Nucleus accumbens (tissue), 56 donors: Measurements from ENCODE around the gene EFCAB8.
"Not testable (repeated sequence)": the region's sequence is repeated elsewhere in the genome, so short reads cannot be mapped to it uniquely, and the experiment has no call there.

Experiments
- DNase-seq, 56 donors: peaks; one replicate each; lab custom pipeline; 2025; lab: John Stamatoyannopoulos, UW

The EFCAB8 gene

DNA sequence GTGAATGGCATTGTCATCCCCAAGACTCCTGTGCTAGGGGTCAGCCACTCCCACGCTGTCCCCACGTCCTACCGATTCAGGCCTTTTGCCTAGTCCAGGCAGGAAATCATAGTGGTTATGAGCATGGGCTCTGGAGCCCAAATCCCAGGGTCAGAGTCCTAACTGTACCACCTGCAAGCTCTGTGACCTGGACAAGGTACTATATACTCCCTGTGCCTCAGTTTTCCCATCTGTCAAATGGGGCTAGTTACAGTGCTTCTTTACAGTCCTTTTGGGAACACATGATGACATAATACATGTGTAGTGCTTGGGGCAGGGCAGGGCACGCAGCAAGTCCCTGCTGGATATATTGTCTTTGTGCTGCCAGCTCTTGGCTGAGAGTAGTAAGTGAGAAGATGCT lies 27.2 kb downstream of the EFCAB8 start:
- DNase-seq = no peak

DNA sequence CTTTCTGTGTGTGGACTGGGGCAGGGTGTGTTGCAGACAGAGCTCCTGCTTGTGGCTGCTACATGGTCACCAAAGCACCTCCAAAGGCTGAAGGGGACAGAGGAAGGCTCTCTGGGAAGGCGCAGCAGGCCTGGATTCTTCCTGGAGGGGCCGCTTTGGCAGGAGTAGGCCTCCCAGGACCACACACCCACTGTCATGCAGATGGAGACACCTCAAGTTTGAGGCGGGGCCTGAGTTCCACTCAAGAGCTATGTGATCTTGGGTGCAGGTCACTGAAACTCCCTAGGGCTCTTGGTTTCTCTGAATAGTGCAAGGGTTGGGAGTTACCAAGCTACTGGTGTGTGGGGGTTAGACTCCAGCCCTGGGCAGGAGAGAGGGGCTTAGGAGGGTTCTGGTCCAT lies 27.9 kb downstream of the EFCAB8 start:
- DNase-seq = no peak

DNA sequence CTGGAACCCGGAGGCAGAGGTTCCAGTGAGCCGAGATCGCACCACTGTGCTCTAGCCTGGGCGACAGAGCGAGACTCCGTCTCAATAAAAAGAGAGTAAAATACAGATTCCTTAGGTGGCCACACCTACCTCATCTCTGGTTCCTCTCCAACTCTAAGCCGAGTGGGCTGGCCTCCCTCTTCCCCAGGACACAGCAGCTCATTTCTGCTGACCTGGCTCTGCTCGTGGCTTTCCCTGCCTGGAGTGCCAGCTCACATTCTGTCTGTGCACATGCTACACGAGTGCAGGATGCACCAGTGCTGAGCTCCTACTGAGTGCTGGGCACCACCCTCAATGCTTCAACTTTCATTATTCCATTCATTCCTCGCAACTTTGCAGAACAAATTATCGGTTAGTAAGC lies 28.8 kb downstream of the EFCAB8 start:
- DNase-seq = no peak

DNA sequence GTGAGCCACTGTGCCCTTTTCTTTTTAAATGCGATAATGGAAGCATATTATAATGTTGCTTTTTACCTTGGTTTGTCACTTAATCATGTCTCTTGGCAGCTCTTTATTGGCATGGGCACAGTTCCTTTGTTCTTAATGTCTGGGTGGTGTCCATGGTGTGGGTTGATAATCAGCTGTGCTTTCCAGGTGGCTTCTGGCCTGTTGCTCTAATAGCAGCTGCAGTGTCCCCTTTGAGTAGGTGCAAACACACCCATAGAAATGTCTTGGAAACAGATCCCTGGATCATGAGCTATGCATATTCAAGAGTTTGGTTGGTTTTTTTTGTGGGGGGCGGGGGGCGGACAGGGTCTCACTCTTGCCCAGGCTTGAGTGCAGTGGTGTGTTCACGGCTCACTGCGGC lies 29.9 kb downstream of the EFCAB8 start:
- DNase-seq = no peak

DNA sequence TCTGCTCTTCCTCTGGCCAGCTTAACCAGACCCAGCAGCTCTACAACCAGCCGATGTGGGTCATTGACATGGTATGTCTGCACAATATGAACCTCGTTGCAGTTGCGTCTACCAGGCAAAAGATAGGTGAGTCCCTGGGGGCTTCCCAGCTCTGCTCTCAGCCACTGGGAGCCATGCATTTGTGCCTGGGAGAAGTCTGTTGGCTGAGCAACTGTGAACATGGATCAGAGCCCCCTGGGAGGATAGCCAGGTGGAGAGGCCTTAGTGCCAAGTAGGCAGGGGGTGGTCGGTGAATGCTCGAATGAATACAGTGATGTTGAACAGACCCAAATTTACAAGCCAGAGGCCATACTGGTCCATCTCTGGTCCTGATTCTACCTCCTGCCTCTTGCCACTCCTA lies 30.6 kb downstream of the EFCAB8 start:
- no peak for DNase-seq

DNA sequence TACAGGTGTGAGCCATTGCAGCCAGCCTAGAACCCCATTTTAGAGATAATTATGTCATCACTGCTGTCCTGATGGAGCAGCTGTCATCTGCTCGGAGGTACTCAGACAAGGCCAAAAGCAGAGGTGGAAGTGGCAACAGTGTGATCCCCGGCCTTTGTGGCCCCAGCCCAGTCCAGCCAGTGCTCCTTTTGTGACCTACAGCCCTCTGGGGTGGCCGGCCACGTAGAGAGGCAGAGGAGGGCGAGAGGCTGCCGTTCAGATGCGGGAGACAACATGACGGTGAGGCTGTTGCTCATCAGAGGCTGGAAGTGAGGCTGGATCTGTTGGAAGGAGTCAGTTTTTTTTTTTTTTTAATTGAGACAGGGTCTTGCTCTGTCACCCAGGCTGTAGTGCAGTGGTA lies 32.8 kb downstream of the EFCAB8 start:
- no peak for DNase-seq

DNA sequence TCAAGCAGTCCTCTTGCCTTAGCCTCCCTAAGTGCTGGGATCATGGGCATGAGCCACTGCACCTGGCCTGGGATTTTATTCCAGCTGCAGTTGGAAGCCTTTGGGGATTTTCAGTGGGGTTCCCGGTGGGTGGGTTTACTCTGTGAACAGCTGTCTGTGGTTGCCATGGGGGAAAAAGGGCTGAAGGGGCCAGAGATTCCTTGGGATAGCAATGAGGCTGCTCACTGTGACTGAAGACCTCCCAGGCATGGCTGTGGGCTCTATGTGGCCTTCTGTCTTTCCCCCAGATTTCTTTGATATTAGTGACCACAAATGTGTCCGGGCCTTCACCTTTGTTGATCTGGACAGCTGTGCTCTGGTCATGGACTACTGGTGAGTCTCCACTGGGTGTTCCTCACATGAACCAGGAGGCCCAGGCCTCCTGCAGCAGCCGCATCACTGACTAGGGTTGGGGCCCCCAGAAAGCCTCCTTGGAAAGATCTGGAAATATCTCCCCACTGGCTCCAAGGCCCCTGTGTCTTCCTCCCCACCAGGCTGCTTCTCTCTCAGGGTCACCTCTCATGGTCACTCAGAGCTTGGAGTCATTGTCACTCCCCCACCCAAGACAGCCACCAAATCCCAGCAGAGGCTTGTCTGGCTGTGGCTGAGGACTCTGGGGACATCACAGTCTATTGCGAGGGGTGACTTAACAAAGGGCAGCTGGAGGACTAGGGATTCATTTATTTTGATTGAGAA lies 33.4 kb downstream of the EFCAB8 start:
- no peak for DNase-seq

DNA sequence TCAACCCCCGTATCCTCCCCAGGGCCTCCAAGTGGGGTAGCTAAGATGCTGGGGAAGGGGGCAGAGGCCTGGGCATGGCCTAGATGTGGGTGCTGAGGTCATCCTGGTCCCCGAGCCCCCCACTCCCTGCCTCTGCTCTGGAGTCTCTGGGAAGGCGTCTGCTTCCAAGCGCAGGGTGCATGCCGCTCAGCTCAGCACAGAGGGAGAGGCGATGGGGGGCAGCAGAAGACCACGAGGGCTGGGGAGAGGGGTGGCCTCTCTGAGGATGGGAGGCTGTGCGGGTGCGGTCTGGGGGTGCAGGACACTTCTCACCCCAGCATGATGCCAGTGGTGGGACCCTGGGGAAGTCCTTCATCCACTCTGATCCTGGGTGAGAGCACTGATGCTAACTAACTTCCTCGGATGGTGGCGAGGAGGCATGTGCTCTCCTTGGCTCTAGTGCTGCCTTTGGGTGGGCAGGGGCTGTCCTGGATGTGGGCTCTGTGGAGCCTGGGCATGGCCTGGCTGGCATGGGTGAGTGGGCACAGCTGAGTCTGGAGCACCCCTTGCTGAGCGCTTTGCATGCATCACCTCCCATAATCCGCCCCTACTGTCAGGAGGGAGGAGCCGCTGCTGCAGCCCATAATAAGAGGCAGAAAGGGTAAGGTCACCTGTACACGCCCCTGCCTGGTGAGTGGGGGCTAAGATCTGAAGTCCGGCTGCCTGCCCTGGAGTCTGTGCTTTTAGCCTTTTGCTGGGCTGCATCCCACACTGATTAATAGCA lies 34.7 kb downstream of the EFCAB8 start:
- no peak for DNase-seq

DNA sequence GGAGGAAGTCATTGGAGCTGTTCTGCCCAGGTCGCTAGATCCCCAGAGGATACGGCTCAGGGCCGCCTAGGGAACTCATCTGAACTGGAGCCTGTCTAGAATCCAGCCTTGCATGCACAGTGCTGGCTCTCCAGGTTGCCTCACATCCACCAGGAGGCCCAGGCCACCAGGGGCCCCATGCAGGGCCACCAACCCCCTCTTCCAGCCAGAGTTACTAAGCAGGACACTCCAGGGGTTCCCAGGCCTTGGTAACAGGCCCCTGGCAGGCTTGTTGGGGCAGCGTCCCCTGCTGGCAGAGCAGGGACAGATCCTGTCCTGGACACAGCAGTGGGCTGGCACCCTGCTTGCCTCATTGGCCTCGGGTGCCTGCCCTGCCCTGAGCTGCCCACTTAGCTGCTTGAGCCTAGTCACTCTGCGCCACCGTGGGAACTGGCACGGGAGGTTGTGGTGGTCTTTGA lies 35.3 kb downstream of the EFCAB8 start:
- peak in 1 of 56 donors; percentile 3 for DNase-seq

DNA sequence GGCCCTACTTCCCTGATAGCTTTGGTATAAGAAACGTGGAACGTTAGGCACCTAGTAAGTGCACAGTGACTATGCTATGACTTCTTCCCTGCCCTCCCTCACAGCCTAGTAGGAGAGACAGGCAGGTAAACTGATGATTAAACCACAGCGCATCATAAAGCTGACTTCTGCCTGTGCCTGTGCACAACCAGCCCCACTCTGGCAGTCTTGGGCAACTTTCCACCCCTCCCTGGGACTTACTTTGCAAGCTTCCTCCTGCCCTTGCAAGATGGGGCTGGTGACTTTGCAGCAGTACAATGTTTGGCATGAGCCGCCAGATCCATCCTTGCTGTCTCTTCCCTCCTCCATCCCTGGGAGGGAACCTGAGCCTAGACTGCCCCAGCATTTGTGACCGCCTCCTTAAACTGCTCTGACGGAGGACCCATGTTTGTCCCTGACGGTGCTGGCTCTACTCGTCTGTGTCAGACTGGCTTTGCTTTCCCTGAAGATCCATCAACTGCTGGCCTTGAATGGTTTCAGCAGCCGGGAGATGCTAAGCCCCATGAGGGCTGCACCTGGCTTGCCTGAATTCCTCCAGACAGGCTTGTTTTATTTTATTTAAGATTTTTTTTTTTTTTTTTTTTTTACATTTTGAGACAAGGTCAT lies 36.1 kb downstream of the EFCAB8 start:
- no peak for DNase-seq

DNA sequence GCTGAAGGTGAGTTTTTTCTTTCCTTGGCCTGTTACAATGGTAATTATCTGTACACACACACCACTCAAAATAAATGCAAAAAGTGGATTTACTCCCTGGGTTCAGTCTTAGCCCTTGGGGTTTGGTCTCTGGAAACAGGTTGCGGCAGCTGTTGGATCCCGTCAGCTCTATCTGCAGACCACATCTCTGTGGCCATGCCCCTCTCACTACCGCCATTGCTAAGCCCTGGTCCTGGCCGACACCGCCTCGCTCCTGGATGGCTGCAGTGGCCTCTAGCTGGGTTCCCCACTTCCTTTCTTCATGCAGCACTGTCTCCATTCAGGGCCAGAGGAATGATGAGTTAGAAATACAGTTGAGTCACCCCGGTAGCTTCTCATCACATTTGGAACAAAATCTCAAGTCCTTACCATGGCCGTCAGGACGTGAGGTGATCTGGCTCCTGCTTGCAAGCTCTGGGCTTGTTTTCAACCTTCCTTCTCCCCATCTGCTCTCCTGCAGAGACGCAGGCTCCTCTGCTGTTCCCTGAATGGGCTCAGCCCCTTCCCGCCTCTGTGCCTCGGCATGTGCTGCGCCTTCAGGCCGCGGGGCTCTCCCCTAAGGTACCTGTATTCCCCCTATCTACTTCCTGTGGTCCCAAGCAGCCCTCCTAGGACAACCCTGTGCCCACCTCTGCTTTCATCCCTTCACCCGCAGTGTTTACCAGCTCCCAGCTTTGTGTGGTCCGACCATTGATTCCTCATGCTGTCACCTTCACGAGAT lies 38.0 kb downstream of the EFCAB8 start:
- no peak for DNase-seq

DNA sequence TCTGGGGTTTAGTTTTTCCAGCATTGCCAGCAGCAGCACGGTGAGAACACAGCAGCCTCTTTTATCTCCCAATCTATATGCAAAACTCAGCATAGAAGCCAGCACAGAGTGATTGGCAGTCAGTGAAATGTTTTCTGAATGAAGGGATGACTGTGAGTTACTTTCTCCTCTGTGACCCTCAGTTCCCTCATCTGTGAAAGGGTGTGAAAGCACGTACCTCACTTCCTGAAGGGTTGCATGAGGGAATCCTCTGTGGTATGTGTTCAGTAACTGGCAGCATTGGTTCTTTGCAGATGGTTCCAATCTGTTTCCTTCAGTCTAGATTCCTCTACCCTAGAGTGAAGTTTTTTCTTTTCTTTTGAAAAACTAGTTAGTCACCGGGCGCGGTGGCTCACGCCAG lies 40.0 kb downstream of the EFCAB8 start:
- no peak for DNase-seq

DNA sequence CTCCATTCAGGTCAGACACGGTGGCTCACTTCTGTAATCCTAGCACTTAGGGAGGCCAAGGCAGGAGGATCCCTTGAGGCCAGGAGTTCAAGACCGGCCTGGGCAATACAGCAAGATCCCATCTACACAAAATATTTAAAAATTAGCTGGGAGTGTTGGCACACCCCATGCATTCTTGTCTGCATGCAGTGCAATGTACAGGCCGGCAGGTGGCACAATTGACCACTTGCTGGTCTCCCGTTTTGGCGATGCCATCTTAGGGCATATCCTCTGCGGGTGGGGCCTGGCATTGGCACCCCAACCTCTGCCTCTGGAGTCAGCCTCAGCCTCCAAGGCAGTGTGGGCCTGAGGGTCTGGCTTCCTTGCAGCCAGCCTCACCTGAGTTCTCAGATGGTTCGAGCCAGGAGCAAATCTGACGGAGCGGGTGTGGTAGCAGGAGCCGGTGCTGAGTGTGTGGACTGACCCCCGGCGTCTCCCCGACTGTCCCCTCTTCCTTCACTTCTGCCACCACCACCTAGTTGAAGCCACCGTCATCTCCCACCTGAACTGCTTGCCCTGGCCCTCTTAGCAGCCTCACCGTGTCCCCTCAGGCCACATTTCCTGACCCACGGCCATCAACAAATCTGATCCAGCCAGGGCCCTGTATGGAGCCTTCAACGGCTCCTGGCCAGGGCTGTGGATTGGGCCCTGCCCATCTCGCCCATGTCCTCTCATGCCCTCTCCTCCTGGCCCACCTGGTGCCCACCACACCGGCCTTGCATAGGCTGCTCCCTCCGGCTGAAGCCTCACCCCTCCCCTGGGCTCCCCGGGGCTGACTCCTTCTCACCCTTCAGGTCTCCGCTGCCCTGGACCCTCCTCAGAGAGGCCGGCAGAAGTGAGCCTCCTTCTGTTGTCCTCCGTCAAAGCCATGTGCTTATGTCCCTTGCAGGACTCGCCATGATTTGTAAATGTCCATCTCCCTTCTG lies 44.0 kb downstream of the EFCAB8 start:
- DNase-seq = peak in 51 of 56 donors; percentile 3 to 79 (median 38)

DNA sequence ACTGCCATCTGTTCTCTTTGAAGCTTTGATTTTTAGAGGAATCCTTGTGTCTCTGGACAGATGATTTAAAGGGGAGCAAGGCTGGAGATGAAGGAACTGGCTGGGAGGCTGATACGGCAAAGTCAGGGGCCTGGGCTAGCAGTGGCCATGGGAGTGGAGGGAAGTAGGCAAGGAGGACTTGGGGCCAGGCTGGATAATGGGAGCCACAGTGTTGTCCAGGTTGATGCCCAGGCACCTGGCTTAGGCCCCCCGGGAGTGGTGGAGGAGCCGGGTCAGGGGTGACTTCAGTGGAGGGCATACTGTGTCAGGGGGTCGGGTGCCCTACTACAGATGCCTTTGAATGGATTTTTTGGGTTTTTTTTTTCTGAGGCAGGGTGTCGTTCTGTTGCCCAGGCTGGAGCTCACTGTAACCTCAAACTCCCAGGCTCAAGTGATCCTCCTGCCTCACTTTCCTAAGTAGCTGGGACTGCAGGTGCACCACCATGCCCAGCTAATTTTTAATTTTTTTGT lies 45.0 kb downstream of the EFCAB8 start:
- DNase-seq = no peak

DNA sequence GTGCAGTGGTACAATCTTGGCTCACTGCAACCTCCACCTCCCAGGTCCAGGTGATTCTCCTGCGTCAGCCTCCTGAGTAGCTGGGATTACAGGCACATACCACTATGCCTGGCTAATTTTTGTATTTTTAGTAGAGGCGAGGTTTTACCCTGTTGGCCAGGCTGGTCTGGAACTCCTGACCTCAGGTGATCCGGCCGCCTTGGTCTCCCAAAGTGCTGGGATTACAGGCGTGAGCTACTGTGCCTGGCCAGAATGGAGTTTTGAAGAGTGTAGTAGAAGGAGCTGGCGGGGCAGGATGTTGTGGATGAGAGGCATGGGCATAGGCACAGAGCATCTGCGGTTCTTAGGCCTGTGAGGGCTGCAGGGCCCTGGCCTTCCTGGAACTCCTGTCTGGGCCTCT lies 46.0 kb downstream of the EFCAB8 start:
- not testable (repeated sequence) for DNase-seq

DNA sequence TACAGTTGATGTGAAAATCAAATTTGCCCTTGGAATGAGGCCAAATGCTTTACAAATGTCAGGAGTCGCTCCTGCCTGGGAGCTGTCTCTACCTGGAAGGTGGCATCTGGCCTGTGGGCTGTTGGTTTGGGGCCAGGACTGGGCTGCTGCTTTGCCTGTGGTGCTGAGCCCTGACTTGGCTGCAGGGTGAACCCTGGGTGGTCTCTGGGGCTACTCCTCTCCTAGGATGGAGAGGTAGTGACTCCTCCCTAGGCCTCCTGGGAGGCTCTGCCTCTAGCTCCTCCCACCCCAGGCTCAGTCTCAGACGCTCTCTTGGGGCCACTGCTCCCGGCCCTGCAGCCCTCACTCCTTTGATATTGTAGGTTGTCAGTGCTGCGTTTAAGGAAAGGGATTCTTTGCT lies 47.5 kb downstream of the EFCAB8 start:
- DNase-seq = no peak

DNA sequence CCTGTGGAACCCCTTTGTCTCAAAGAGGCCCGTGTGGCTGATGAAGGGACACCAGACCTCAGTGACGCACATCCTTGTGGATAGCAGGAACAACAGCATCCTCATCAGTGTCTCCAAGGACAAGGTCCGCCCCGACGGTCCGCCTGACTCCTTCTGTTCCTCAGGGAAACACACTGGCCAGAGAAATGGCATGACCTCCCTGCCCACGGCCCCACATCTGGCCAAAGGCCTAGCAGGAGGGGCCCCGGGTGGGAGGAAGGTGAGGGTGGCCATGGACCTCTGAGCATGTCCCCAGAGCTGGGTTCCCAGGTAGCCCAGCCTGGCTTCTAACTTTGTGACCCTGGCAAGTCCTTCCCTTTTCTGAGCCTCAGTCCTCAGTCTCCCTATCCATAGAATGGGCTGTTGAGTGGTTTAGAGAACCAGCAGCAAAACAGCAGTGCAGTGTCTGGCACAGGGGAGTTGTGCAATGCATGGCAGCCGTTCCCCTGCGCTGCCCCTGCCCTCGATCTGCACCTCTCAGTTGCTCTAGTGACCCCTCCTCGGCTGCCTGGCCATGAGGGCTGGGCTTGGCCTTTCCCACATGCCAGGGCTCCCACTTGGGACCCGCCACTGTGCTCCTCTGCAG lies 48.3 kb downstream of the EFCAB8 start:
- no peak for DNase-seq

DNA sequence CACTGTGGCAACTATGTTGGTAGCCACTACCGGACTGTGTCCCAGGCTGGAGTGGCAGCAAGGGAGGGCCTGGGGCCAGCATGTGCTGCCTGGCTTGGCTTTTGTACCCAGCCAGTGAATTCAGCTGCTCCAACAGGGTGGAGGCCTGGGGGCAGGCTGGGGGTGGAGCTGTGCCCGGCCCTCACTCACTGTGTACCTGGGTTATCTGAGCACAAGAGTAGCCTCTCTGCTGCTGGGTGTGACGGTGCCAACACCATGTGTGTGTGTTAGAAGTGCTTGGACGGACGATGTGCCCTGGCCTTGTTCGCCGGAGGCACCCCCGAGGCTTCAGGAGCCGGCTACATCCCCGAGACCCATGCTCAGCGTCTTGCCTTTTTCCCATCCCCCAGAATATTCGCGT lies 49.2 kb downstream of the EFCAB8 start:
- DNase-seq = no peak
